Fibroblast of lung (primary cell): ENCODE data around the gene N4BP2. TPM values are rescaled to one million over a fixed set of nuclear protein-coding genes. Genes with fewer than 3 reads are reported as not detected.

Source experiments
- DNase-seq, 2 donors: peaks; one replicate each; pipeline versions ENCODE4 v3.0.0 to v3.0.0-alpha.2; 2010; ENCODE audit warnings: low read depth in 2 of 2
- H2AFZ ChIP-seq: 2 replicates; pipeline ENCODE4 v1.5.1; 2012; ENCODE audit warnings: low read length, control low read depth, inconsistent platforms
- H3K27ac ChIP-seq: 2 replicates; pipeline ENCODE4 v1.5.1; 2011; ENCODE audit warnings: low read length, control low read depth; ENCODE audit not compliant: insufficient read depth
- H3K27me3 ChIP-seq: 2 replicates; pipeline ENCODE4 v1.5.1; 2011; ENCODE audit warnings: mild to moderate bottlenecking, low read length; ENCODE audit not compliant: control insufficient read depth, insufficient read depth
- H3K36me3 ChIP-seq: 2 replicates; pipeline ENCODE4 v1.5.1; 2011; ENCODE audit warnings: low read length; ENCODE audit not compliant: control insufficient read depth, insufficient read depth
- H3K4me1 ChIP-seq: 2 replicates; pipeline ENCODE4 v1.5.1; 2011; ENCODE audit warnings: low read length; ENCODE audit not compliant: control insufficient read depth, insufficient read depth; ENCODE audit errors: extremely low read depth
- H3K4me2 ChIP-seq: 2 replicates; pipeline ENCODE4 v1.5.1; 2011; ENCODE audit warnings: low read length, control low read depth; ENCODE audit not compliant: insufficient read depth; ENCODE audit errors: extremely low read depth
- H3K4me3 ChIP-seq, 4 experiments: fragments of 200-600 bp in 1 of 4; sonication (generic) in 1 of 4; replicated peaks in 1 of 4; 2 replicates each; pipeline ENCODE4 v1.5.1; 2011 to 2016; ENCODE audit warnings: low read length in 4 of 4, low read depth in 3 of 4, mild to moderate bottlenecking in 3 of 4, control low read depth in 2 of 4, inconsistent platforms in 1 of 4, mixed read lengths in 1 of 4; ENCODE audit not compliant: insufficient read depth in 1 of 4; ENCODE audit errors: control extremely low read depth in 1 of 4
- H3K79me2 ChIP-seq: 2 replicates; pipeline ENCODE4 v1.5.1; 2012; ENCODE audit warnings: mild to moderate bottlenecking, low read length, inconsistent platforms; ENCODE audit not compliant: control insufficient read depth, insufficient read depth
- H3K9ac ChIP-seq: 2 replicates; pipeline ENCODE4 v1.5.1; 2011; ENCODE audit warnings: mild to moderate bottlenecking, low read length, control low read depth; ENCODE audit not compliant: insufficient read depth
- H3K9me3 ChIP-seq: 2 replicates; pipeline ENCODE4 v1.5.1; 2012; ENCODE audit warnings: low read depth, low read length; ENCODE audit not compliant: control insufficient read depth, insufficient read depth
- H4K20me1 ChIP-seq: 2 replicates; pipeline ENCODE4 v1.5.1; 2011; ENCODE audit warnings: low read length; ENCODE audit not compliant: control insufficient read depth, insufficient read depth; ENCODE audit errors: extremely low read depth
- CTCF ChIP-seq, 2 donors: IDR thresholded peaks in 1 of 2; conservative IDR thresholded peaks in 1 of 2; 1 replicate in 1 of 2; 2 replicates in 1 of 2; pipeline ENCODE4 v1.5.1; 2011 to 2012; ENCODE audit warnings: low read length in 2 of 2, control low read depth in 1 of 2, inconsistent platforms in 1 of 2, low read depth in 1 of 2, mild to moderate bottlenecking in 1 of 2
- EZH2 ChIP-seq: IDR thresholded peaks from 2 replicates; pipeline ENCODE4 v1.5.1; 2012; ENCODE audit warnings: low read length, control low read depth, mild to moderate bottlenecking; ENCODE audit errors: missing control alignments
- polyA plus RNA-seq, 2 donors: library from polyadenylated mRNA; depleted of rRNA in 1 of 2; stranded (reverse) in 1 of 2; unstranded in 1 of 2; fragments of >200 nt; gene quantifications; 2 replicates each; pipeline ENCODE4 v1.2.1, GENCODE V29; 2011 to 2012; ENCODE audit warnings: missing spikeins in 1 of 2
- total RNA-seq: library from RNA; depleted of rRNA; stranded (reverse); fragments of >200 nt; gene quantifications from 2 replicates; pipeline ENCODE4 v1.2.1, GENCODE V29; 2014

N4BP2 gene
- total and polyA plus RNA-seq, 2 donors (not counting 1 experiment from before 2014, with no cell fraction given): 3.0 to 5.3 TPM

- Histone ChIP-seq H2AFZ (no peak overlapping the region), H4K20me1 (no peaks in the 10 kb centered on the region), H3K9ac (no peak overlapping the region), H3K79me2 (no peaks in the 10 kb centered on the region), H3K27me3 (no peaks in the 10 kb centered on the region), H3K4me3 (no peak overlapping the region), H3K9me3 (no peaks in the 10 kb centered on the region), H3K36me3 (no peaks in the 10 kb centered on the region), H3K27ac (no peak overlapping the region), H3K4me1 (no peaks in the 10 kb centered on the region), H3K4me2 (no peak overlapping the region)
- no peak for TF ChIP-seq CTCF (conservative IDR thresholded peaks at IDR 0.05 in 1 of 2, IDR thresholded peaks at IDR 0.05 in 1 of 2; ENCODE audit: low read depth in 1 of 2, low read length in 2 of 2)
- no peak for TF ChIP-seq EZH2
- peak; percentile 8 to 77 for DNase-seq
These were observed 17.7 kb upstream of the N4BP2 start for GRCh38 chr4:40038977-40039376.

GRCh38 chr4:40040908-40041307 is 15.7 kb upstream of the N4BP2 start:
- TF ChIP-seq CTCF (conservative IDR thresholded peaks at IDR 0.05 in 1 of 2, IDR thresholded peaks at IDR 0.05 in 1 of 2; ENCODE audit: low read depth in 1 of 2, low read length in 2 of 2) (no peak), EZH2 (no peak)
- no peaks in the 10 kb centered on the region for H3K9me3 ChIP-seq
- H3K27me3 ChIP-seq: no peaks in the 10 kb centered on the region
- H3K79me2 ChIP-seq: no peaks in the 10 kb centered on the region
- H2AFZ ChIP-seq: no peak overlapping the region
- H4K20me1 ChIP-seq: no peaks in the 10 kb centered on the region
- H3K4me1 ChIP-seq: no peaks in the 10 kb centered on the region
- no peak overlapping the region for H3K4me2 ChIP-seq
- DNase-seq: no peak
- H3K27ac ChIP-seq: no peak overlapping the region
- H3K36me3 ChIP-seq: no peaks in the 10 kb centered on the region
- H3K4me3 ChIP-seq: no peak overlapping the region
- H3K9ac ChIP-seq: no peak overlapping the region

- no peaks in the 10 kb centered on the region for H4K20me1 ChIP-seq
- H3K27me3 ChIP-seq: no peaks in the 10 kb centered on the region
- DNase-seq: no peak
- H3K4me3 ChIP-seq: no peak overlapping the region
- H3K79me2 ChIP-seq: no peaks in the 10 kb centered on the region
- H3K4me1 ChIP-seq: no peaks in the 10 kb centered on the region
- H3K27ac ChIP-seq: no peak overlapping the region
- no peaks in the 10 kb centered on the region for H3K9me3 ChIP-seq
- no peak overlapping the region for H3K4me2 ChIP-seq
- no peak overlapping the region for H2AFZ ChIP-seq
- TF ChIP-seq CTCF (conservative IDR thresholded peaks at IDR 0.05 in 1 of 2, IDR thresholded peaks at IDR 0.05 in 1 of 2; ENCODE audit: low read depth in 1 of 2, low read length in 2 of 2): no peak
- TF ChIP-seq EZH2: no peak
- H3K36me3 ChIP-seq: no peaks in the 10 kb centered on the region
- no peak overlapping the region for H3K9ac ChIP-seq
These were observed 12.9 kb upstream of the N4BP2 start for GRCh38 chr4:40043786-40044185.
